Measurements from ENCODE around the gene HHIPL2.

Gene HHIPL2

GRCh38 chr1:222579316-222579715 is 31.4 kb upstream of the HHIPL2 start:
- Histone ChIP-seq H3K9ac (ENCODE audit: low read depth in 1 of 2, low read length in 2 of 2) (no peak overlapping the region), H3K27me3 (ENCODE audit: control insufficient read depth in 2 of 2, insufficient read depth in 2 of 2, low read length in 2 of 2) (no peaks in the 10 kb centered on the region), H3K36me3 (ENCODE audit: control insufficient read depth in 2 of 2, insufficient read depth in 2 of 2, low read length in 2 of 2) (peaks cover 0 to 9% of the 10 kb centered on the region in 2 donors), H3K4me1 (ENCODE audit: control insufficient read depth in 2 of 2, insufficient read depth in 2 of 2, low read length in 2 of 2) (no peaks in the 10 kb centered on the region), H3K27ac (ENCODE audit: low read depth in 2 of 2, low read length in 2 of 2) (no peak overlapping the region), H3K9me3 (ENCODE audit: control insufficient read depth in 2 of 2, low read length in 2 of 2) (no peaks in the 10 kb centered on the region), H3K4me3 (ENCODE audit: low read length in 2 of 2) (no peak overlapping the region)

GRCh38 chr1:222570837-222571236 is 22.9 kb upstream of the HHIPL2 start:
- H3K4me3 ChIP-seq (ENCODE audit: low read length in 2 of 2) = no peak overlapping the region
- H3K27me3 ChIP-seq (ENCODE audit: control insufficient read depth in 2 of 2, insufficient read depth in 2 of 2, low read length in 2 of 2) = no peaks in the 10 kb centered on the region
- no peak overlapping the region for H3K27ac ChIP-seq (ENCODE audit: low read depth in 2 of 2, low read length in 2 of 2)
- peaks cover 10 to 23% of the 10 kb centered on the region in 2 donors for H3K36me3 ChIP-seq (ENCODE audit: control insufficient read depth in 2 of 2, insufficient read depth in 2 of 2, low read length in 2 of 2)
- H3K9ac ChIP-seq (ENCODE audit: low read depth in 1 of 2, low read length in 2 of 2) = no peak overlapping the region
- no peaks in the 10 kb centered on the region for H3K4me1 ChIP-seq (ENCODE audit: control insufficient read depth in 2 of 2, insufficient read depth in 2 of 2, low read length in 2 of 2)
- no peaks in the 10 kb centered on the region for H3K9me3 ChIP-seq (ENCODE audit: control insufficient read depth in 2 of 2, low read length in 2 of 2)

GRCh38 chr1:222561656-222562055 is 13.8 kb upstream of the HHIPL2 start:
- no peaks in the 10 kb centered on the region for H3K27me3 ChIP-seq (ENCODE audit: control insufficient read depth in 2 of 2, insufficient read depth in 2 of 2, low read length in 2 of 2)
- no peak overlapping the region for H3K27ac ChIP-seq (ENCODE audit: low read depth in 2 of 2, low read length in 2 of 2)
- no peaks in the 10 kb centered on the region for H3K4me1 ChIP-seq (ENCODE audit: control insufficient read depth in 2 of 2, insufficient read depth in 2 of 2, low read length in 2 of 2)
- H3K36me3 ChIP-seq (ENCODE audit: control insufficient read depth in 2 of 2, insufficient read depth in 2 of 2, low read length in 2 of 2) = peaks cover 9 to 18% of the 10 kb centered on the region in 2 donors
- H3K9ac ChIP-seq (ENCODE audit: low read depth in 1 of 2, low read length in 2 of 2) = no peak overlapping the region
- H3K9me3 ChIP-seq (ENCODE audit: control insufficient read depth in 2 of 2, low read length in 2 of 2) = no peaks in the 10 kb centered on the region
- H3K4me3 ChIP-seq (ENCODE audit: low read length in 2 of 2) = no peak overlapping the region

GRCh38 chr1:222557574-222557973 is 9.7 kb upstream of the HHIPL2 start:
- Histone ChIP-seq H3K36me3 (ENCODE audit: control insufficient read depth in 2 of 2, insufficient read depth in 2 of 2, low read length in 2 of 2) (peaks cover 10 to 15% of the 10 kb centered on the region in 2 donors), H3K9ac (ENCODE audit: low read depth in 1 of 2, low read length in 2 of 2) (no peak overlapping the region)

GRCh38 chr1:222557148-222557547 is 9.2 kb upstream of the HHIPL2 start:
- Histone ChIP-seq H3K9ac (ENCODE audit: low read depth in 1 of 2, low read length in 2 of 2) (no peak overlapping the region), H3K4me3 (ENCODE audit: low read length in 2 of 2) (no peak overlapping the region), H3K27ac (ENCODE audit: low read depth in 2 of 2, low read length in 2 of 2) (no peak overlapping the region), H3K27me3 (ENCODE audit: control insufficient read depth in 2 of 2, insufficient read depth in 2 of 2, low read length in 2 of 2) (no peaks in the 10 kb centered on the region), H3K4me1 (ENCODE audit: control insufficient read depth in 2 of 2, insufficient read depth in 2 of 2, low read length in 2 of 2) (no peaks in the 10 kb centered on the region), H3K9me3 (ENCODE audit: control insufficient read depth in 2 of 2, low read length in 2 of 2) (no peaks in the 10 kb centered on the region), H3K36me3 (ENCODE audit: control insufficient read depth in 2 of 2, insufficient read depth in 2 of 2, low read length in 2 of 2) (peaks cover 10 to 15% of the 10 kb centered on the region in 2 donors)

More at GRCh38 chr1:222557574-222557973, 9.7 kb upstream of the HHIPL2 start:
- Histone ChIP-seq H3K4me1 (ENCODE audit: control insufficient read depth in 2 of 2, insufficient read depth in 2 of 2, low read length in 2 of 2) (no peaks in the 10 kb centered on the region), H3K27ac (ENCODE audit: low read depth in 2 of 2, low read length in 2 of 2) (no peak overlapping the region), H3K27me3 (ENCODE audit: control insufficient read depth in 2 of 2, insufficient read depth in 2 of 2, low read length in 2 of 2) (no peaks in the 10 kb centered on the region), H3K4me3 (ENCODE audit: low read length in 2 of 2) (no peak overlapping the region), H3K9me3 (ENCODE audit: control insufficient read depth in 2 of 2, low read length in 2 of 2) (no peaks in the 10 kb centered on the region)

- Histone ChIP-seq H3K4me1 (ENCODE audit: control insufficient read depth in 2 of 2, insufficient read depth in 2 of 2, low read length in 2 of 2) (no peaks in the 10 kb centered on the region), H3K4me3 (ENCODE audit: low read length in 2 of 2) (no peak overlapping the region), H3K27me3 (ENCODE audit: control insufficient read depth in 2 of 2, insufficient read depth in 2 of 2, low read length in 2 of 2) (no peaks in the 10 kb centered on the region), H3K9me3 (ENCODE audit: control insufficient read depth in 2 of 2, low read length in 2 of 2) (no peaks in the 10 kb centered on the region), H3K9ac (ENCODE audit: low read depth in 1 of 2, low read length in 2 of 2) (no peak overlapping the region), H3K36me3 (ENCODE audit: control insufficient read depth in 2 of 2, insufficient read depth in 2 of 2, low read length in 2 of 2) (peaks cover 10 to 12% of the 10 kb centered on the region in 2 donors), H3K27ac (ENCODE audit: low read depth in 2 of 2, low read length in 2 of 2) (no peak overlapping the region)
These were observed 8.2 kb upstream of the HHIPL2 start for GRCh38 chr1:222555992-222556615.

GRCh38 chr1:222554177-222554576 is 6.3 kb upstream of the HHIPL2 start:
- H3K9ac ChIP-seq (ENCODE audit: low read depth in 1 of 2, low read length in 2 of 2) = no peak overlapping the region
- no peaks in the 10 kb centered on the region for H3K9me3 ChIP-seq (ENCODE audit: control insufficient read depth in 2 of 2, low read length in 2 of 2)
- no peaks in the 10 kb centered on the region for H3K27me3 ChIP-seq (ENCODE audit: control insufficient read depth in 2 of 2, insufficient read depth in 2 of 2, low read length in 2 of 2)
- H3K27ac ChIP-seq (ENCODE audit: low read depth in 2 of 2, low read length in 2 of 2) = no peak overlapping the region
- no peaks in the 10 kb centered on the region for H3K4me1 ChIP-seq (ENCODE audit: control insufficient read depth in 2 of 2, insufficient read depth in 2 of 2, low read length in 2 of 2)
- H3K36me3 ChIP-seq (ENCODE audit: control insufficient read depth in 2 of 2, insufficient read depth in 2 of 2, low read length in 2 of 2) = peaks cover 6 to 7% of the 10 kb centered on the region in 2 donors
- H3K4me3 ChIP-seq (ENCODE audit: low read length in 2 of 2) = no peak overlapping the region

GRCh38 chr1:222552882-222553281 is 5.0 kb upstream of the HHIPL2 start:
- H3K9me3 ChIP-seq (ENCODE audit: control insufficient read depth in 2 of 2, low read length in 2 of 2) = no peaks in the 10 kb centered on the region
- H3K4me3 ChIP-seq (ENCODE audit: low read length in 2 of 2) = no peak overlapping the region
- no peak overlapping the region for H3K9ac ChIP-seq (ENCODE audit: low read depth in 1 of 2, low read length in 2 of 2)
- H3K27ac ChIP-seq (ENCODE audit: low read depth in 2 of 2, low read length in 2 of 2) = no peak overlapping the region
- no peaks in the 10 kb centered on the region for H3K27me3 ChIP-seq (ENCODE audit: control insufficient read depth in 2 of 2, insufficient read depth in 2 of 2, low read length in 2 of 2)
- no peaks in the 10 kb centered on the region for H3K4me1 ChIP-seq (ENCODE audit: control insufficient read depth in 2 of 2, insufficient read depth in 2 of 2, low read length in 2 of 2)
- H3K36me3 ChIP-seq (ENCODE audit: control insufficient read depth in 2 of 2, insufficient read depth in 2 of 2, low read length in 2 of 2) = peaks cover 4 to 6% of the 10 kb centered on the region in 2 donors

GRCh38 chr1:222547260-222547614 is 667 bp downstream of the HHIPL2 start:
- Histone ChIP-seq H3K9ac (ENCODE audit: low read depth in 1 of 2, low read length in 2 of 2) (no peak overlapping the region), H3K27me3 (ENCODE audit: control insufficient read depth in 2 of 2, insufficient read depth in 2 of 2, low read length in 2 of 2) (peaks cover 0 to 2% of the 10 kb centered on the region in 2 donors), H3K27ac (ENCODE audit: low read depth in 2 of 2, low read length in 2 of 2) (no peak overlapping the region), H3K4me3 (ENCODE audit: low read length in 2 of 2) (no peak overlapping the region), H3K9me3 (ENCODE audit: control insufficient read depth in 2 of 2, low read length in 2 of 2) (no peaks in the 10 kb centered on the region), H3K4me1 (ENCODE audit: control insufficient read depth in 2 of 2, insufficient read depth in 2 of 2, low read length in 2 of 2) (no peaks in the 10 kb centered on the region), H3K36me3 (ENCODE audit: control insufficient read depth in 2 of 2, insufficient read depth in 2 of 2, low read length in 2 of 2) (no peaks in the 10 kb centered on the region)

- no peak overlapping the region for H3K4me3 ChIP-seq (ENCODE audit: low read length in 2 of 2)
- no peaks in the 10 kb centered on the region for H3K4me1 ChIP-seq (ENCODE audit: control insufficient read depth in 2 of 2, insufficient read depth in 2 of 2, low read length in 2 of 2)
- H3K27me3 ChIP-seq (ENCODE audit: control insufficient read depth in 2 of 2, insufficient read depth in 2 of 2, low read length in 2 of 2) = peaks cover 0 to 2% of the 10 kb centered on the region in 2 donors
- no peak overlapping the region for H3K9ac ChIP-seq (ENCODE audit: low read depth in 1 of 2, low read length in 2 of 2)
- no peak overlapping the region for H3K27ac ChIP-seq (ENCODE audit: low read depth in 2 of 2, low read length in 2 of 2)
- no peaks in the 10 kb centered on the region for H3K9me3 ChIP-seq (ENCODE audit: control insufficient read depth in 2 of 2, low read length in 2 of 2)
- no peaks in the 10 kb centered on the region for H3K36me3 ChIP-seq (ENCODE audit: control insufficient read depth in 2 of 2, insufficient read depth in 2 of 2, low read length in 2 of 2)
These were observed 1.2 kb downstream of the HHIPL2 start for GRCh38 chr1:222546548-222547259.
